MCF 10A (cell line): ENCODE results near the gene PAX2. TPM values are rescaled to one million over a fixed set of nuclear protein-coding genes. Genes with fewer than 3 reads are reported as not detected.

Experiments
- BruUV-seq: library from RNA; stranded (reverse); fragments of 400-500 nt; replicated peaks from 2 replicates; lab custom pipeline; 2021; lab: Mats Ljungman, UMichigan
- CTCF ChIA-PET: fragments of 300-600 bp; sonication (Branson Sonifier 250); formaldehyde crosslinking; extraction: SDS; loops from one replicate; lab custom pipeline; 2021; ENCODE audit warnings: antibody characterized with exemption, inconsistent platforms; lab: Yijun Ruan, JAX
- POLR2A ChIA-PET: fragments of 300-600, 350-650 bp; sonication (Branson Sonifier 250); formaldehyde crosslinking; extraction: SDS; loops from one replicate; lab custom pipeline; 2020; ENCODE audit warnings: antibody characterized with exemption, inconsistent platforms; lab: Yijun Ruan, JAX
- DNase-seq: peaks from one replicate; pipeline ENCODE4 v3.0.0-alpha.2; 2018; ENCODE audit not compliant: unreplicated experiment
- H3K27ac Mint-ChIP-seq: one replicate; pipeline ENCODE4 v1.8.0; 2022; ENCODE audit warnings: mild to moderate bottlenecking, low read depth, mixed read lengths; ENCODE audit not compliant: unreplicated experiment
- H3K27me3 Mint-ChIP-seq: one replicate; pipeline ENCODE4 v1.8.0; 2022; ENCODE audit warnings: mixed read lengths; ENCODE audit not compliant: insufficient read depth, unreplicated experiment
- H3K36me3 Mint-ChIP-seq: one replicate; pipeline ENCODE4 v1.8.0; 2022; ENCODE audit warnings: mild to moderate bottlenecking, moderate library complexity, mixed read lengths; ENCODE audit not compliant: insufficient read depth, unreplicated experiment
- H3K4me1 Mint-ChIP-seq: one replicate; pipeline ENCODE4 v1.8.0; 2022; ENCODE audit warnings: mixed read lengths; ENCODE audit not compliant: insufficient read depth, unreplicated experiment
- H3K4me3 Mint-ChIP-seq: one replicate; pipeline ENCODE4 v1.8.0; 2022; ENCODE audit warnings: mild to moderate bottlenecking, moderate library complexity, mixed read lengths; ENCODE audit not compliant: unreplicated experiment
- H3K9me3 Mint-ChIP-seq: one replicate; pipeline ENCODE4 v1.8.0; 2022; ENCODE audit warnings: mixed read lengths; ENCODE audit not compliant: unreplicated experiment
- CTCF ChIP-seq: fragments of 200-600 bp; IDR thresholded peaks from one replicate; pipeline ENCODE4 v1.8.0; 2022; ENCODE audit warnings: antibody characterized with exemption, mild to moderate bottlenecking; ENCODE audit not compliant: unreplicated experiment
- intact Hi-C: fragments of 100-400 bp; cut with micrococcal nuclease; formaldehyde crosslinking; loops from 2 replicates; pipeline ENCODE4 v1.14.1; 2022
- total RNA-seq: library from RNA; stranded (reverse); gene quantifications from 2 replicates; pipeline ENCODE4 v1.2.3, GENCODE V29; 2022

PAX2 gene
- total RNA-seq, 1 experiment from 2014 or later, result not detected

- no peak overlapping the region for H3K4me3 Mint-ChIP-seq
- no peak for TF ChIP-seq CTCF
- POLR2A ChIA-PET, result no interaction called here
- CTCF ChIA-PET, result interaction anchor here (0.7 kb wide), 1 partner anchor 71 kb away, joined by 3 read pairs; no protein-coding TSS in a partner anchor
- no peaks in the 10 kb centered on the region for H3K4me1 Mint-ChIP-seq
- H3K27me3 Mint-ChIP-seq, result peaks cover 84% of the 10 kb centered on the region
- no peaks in the 10 kb centered on the region for H3K9me3 Mint-ChIP-seq
- BruUV-seq, result no TSS peak
- H3K27ac Mint-ChIP-seq, result no peak overlapping the region
- H3K36me3 Mint-ChIP-seq, result no peaks in the 10 kb centered on the region
- DNase-seq, result no peak
- intact Hi-C loops, result no loop called here
These were observed 46.1 kb downstream of the PAX2 start for GRCh38 chr10:100791369-100792058.

GRCh38 chr10:100792574-100792973 lies 47.2 kb downstream of the PAX2 start:
- intact Hi-C loops, result no loop called here
- Mint-ChIP-seq H3K4me1 (no peaks in the 10 kb centered on the region), H3K27ac (no peak overlapping the region), H3K36me3 (no peaks in the 10 kb centered on the region), H3K4me3 (no peak overlapping the region), H3K27me3 (peaks cover 84% of the 10 kb centered on the region), H3K9me3 (no peaks in the 10 kb centered on the region)
- BruUV-seq, result no TSS peak
- ChIA-PET POLR2A (interaction anchor here (0.6 kb wide), 1 partner anchor 32 kb away, joined by 4 read pairs; no protein-coding TSS in a partner anchor), CTCF (no interaction called here)
- no peak for TF ChIP-seq CTCF
- DNase-seq, result no peak

- no peak for TF ChIP-seq CTCF
- DNase-seq, result no peak
- H3K27me3 Mint-ChIP-seq, result peaks cover 83% of the 10 kb centered on the region
- no peaks in the 10 kb centered on the region for H3K36me3 Mint-ChIP-seq
- no peaks in the 10 kb centered on the region for H3K9me3 Mint-ChIP-seq
- BruUV-seq, result no TSS peak
- no peak overlapping the region for H3K4me3 Mint-ChIP-seq
- no peak overlapping the region for H3K27ac Mint-ChIP-seq
- H3K4me1 Mint-ChIP-seq, result no peaks in the 10 kb centered on the region
- CTCF ChIA-PET, result no interaction called here
- intact Hi-C loops, result no loop called here
- POLR2A ChIA-PET, result interaction anchor here (0.6 kb wide), 1 partner anchor 32 kb away, joined by 4 read pairs; no protein-coding TSS in a partner anchor
These were observed 47.7 kb downstream of the PAX2 start for GRCh38 chr10:100793055-100793454.

- no peak for DNase-seq
- Mint-ChIP-seq H3K36me3 (no peaks in the 10 kb centered on the region), H3K4me3 (no peak overlapping the region), H3K27ac (no peak overlapping the region), H3K27me3 (peaks cover 91% of the 10 kb centered on the region), H3K4me1 (no peaks in the 10 kb centered on the region), H3K9me3 (no peaks in the 10 kb centered on the region)
- ChIA-PET CTCF (interaction anchor here (1.4 kb wide), 2 partner anchors 56 to 72 kb away, joined by 4 to 5 read pairs; no protein-coding TSS in a partner anchor), POLR2A (no interaction called here)
- intact Hi-C loops, result no loop called here
- no TSS peak for BruUV-seq
- TF ChIP-seq CTCF, result no peak
These were observed 54.5 kb downstream of the PAX2 start for GRCh38 chr10:100799881-100800280.
